NT2/D1 (cell line): ENCODE results near the gene POLR2E.

Source experiments
- YY1 ChIP-seq: IDR thresholded peaks from 2 replicates; pipeline ENCODE4 v1.6.1; 2011; ENCODE audit not compliant: insufficient read length, insufficient read depth
- ZNF274 ChIP-seq: IDR thresholded peaks from 2 replicates; pipeline ENCODE4 v1.6.1; 2011; ENCODE audit warnings: mild to moderate bottlenecking, low read depth, low read length

GRCh38 chr19:1136201-1136600, 41.0 kb upstream of the POLR2E start:
- TF ChIP-seq YY1 (no peak), ZNF274 (no peak)
